Activated CD4-positive, alpha-beta T cell treated with anti-CD3 and anti-CD28 coated beads for 24 hours (primary cell): ENCODE data around the gene ACSF3.
A peak's percentile ranks its signal among the peaks of the same experiment; 100 is the strongest.

Experiments
- DNase-seq, 2 donors: peaks; one replicate each; pipeline ENCODE4 v3.0.0-alpha.2; 2020; ENCODE audit warnings: low read depth in 2 of 2

Gene ACSF3

DNA sequence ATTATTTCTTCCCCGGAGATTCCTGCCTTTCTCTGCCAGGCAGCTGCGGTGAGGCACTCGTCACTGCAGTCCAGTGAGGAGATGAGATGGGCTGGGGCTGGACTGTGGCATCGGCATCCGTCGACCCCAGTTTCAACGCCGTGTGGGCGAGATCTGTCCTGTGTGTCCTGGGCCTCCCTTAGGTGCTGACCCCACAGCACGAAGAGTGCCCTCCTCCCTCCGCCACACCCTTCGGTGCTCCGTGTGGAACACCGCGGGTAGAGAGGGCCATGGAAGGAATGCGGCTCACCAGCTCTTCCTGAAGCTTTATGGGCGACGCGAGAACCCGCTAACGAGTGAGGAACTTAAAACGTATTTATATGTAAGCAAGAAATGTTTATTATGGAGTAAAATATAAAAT, 17.6 kb downstream of the ACSF3 start:
- DNase-seq: no peak

DNA sequence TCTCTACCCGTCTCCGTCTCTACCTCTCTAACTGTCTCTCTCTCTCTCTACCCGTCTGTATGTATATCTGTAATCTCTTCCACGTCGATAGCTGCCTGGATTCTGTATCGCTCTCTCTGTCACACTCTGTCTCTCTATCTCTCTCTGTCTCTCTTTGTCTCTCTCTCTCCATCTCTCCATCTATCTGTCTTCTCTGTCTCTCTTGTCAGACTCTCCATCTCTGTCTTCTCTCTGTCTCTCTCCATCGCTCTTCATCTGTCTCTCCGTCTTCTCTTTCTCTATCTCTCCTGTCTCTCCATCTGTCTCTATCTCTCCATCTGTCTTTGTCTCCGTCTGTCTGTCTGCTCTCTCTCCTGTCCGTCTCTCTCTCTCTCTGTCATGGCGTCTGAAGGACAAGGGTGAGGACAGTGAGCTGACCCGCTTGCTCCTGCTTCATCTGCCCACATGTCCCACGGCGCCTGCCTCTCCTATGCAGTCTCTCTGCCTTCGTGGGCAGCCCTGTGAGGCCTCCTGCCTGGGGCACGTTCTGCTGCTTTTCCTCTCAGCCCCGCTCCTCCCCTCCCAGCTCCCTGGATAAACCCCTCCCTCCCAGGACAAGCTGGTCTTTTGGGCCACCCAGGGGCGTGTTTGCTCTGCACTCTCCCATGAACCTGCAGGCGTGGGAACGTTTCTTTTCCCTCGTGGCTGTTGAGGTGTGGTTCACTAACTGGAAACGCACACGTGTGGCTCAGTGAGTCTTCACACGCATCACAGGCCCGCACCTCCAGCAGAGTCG, 18.9 kb downstream of the ACSF3 start:
- no peak for DNase-seq

DNA sequence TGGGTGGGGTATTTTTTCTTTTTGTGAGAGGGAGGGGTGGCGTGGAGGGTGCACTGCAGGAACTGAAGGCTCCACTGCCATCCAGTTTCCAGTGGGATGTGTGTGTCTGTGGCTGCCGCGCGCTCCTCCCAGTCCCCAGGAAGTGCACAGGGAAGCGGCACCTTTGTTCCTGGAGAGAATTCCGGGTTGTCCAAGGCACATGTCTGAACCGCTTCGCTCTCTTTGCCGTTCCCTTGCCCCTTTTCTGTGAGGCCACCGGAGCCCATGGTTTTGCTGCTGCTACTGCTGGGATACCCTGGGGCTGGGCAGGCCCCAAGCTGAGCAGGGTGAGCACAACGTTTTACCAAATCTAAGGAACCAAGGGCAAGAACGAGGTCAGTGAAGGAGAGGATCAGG, 19.5 kb downstream of the ACSF3 start:
- no peak for DNase-seq

DNA sequence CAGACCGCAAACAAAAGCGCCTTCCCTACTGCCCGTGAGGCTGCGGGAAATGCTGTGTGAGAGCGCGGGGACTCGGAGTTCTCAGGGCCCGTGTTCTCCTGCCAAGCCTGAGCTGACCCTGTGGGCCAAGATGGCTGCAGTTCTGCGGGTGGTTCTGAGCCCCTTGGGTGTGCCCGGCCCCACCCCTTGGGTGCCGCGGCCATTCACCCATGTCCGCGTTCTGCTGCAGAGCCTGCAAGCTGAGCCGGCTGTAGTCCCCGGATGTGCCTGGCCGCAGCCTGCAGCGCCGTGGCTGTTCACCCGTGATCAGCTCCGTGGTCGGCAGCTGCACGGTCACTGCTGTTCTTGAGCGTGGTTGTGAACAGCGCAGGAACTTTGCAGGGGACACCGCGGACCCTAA, 20.0 kb downstream of the ACSF3 start:
- DNase-seq: no peak

DNA sequence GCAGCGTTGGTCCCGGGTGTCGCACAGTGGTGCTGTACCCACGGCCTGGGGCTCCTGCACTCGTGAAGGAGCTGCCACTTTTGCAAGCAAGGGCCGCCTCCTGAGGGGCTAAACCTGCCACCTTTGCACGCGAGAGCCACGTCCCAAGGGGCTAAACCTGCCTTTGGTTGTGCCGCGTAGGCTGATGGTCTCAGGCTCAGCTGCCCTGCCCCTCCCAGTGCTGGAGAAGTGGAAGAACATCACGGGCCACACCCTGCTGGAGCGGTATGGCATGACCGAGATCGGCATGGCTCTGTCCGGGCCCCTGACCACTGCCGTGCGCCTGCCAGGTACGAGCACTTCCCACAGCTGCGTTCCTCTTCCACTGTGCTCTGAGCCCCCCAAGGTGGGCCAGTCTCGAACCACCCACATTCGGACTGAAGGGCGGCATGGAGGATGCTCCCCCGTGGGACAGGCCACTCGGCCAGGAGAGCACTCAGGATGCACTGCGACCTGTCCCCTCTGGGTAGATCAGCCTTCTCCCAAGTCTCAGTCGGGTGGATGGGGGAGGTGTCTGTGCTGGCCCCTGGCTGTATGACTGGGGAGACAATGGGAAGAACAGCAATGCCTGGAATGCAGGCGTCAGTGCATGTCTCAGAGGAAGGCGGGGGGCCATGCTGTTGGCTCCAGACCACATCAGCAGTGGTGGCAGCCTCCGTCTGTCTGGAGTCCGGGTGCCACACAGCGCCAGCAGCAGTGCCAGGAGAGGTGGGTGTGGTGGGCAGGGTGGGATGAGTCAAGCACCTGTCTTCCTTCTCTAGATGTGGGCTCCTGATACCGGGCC, 20.7 kb downstream of the ACSF3 start:
- no peak for DNase-seq

DNA sequence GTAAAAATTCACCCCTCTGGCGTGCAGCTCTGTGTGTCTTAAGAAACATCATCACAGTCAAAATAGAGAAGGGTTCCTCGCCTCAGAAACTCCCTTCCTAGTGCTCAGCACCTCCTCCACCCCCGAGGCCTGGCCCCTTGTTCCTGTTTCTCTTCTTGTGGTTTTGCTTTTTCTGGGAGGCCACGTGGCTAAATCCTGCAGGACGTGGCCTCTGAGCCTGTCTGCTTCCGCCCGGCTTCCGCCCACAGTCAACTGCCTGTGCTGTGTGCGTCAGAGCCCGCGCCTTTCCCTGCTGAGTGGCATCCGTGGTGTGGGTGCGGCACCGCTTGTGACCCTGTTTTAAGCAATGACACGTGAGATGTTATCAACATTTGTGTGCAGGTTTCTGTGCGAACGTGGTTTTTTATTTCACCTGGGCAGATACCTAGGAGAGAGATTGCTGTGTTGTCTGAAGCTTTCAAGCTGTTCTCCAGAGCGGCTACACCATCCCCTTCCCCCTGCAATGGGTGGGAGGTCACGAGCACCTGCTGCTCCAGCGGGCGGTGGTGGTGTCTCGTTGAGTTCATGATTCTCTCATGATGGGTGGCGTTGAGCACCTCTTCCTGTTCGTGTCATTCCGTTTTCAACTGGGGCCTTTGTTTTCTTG, 21.7 kb downstream of the ACSF3 start:
- peak; percentile 68 to 69 for DNase-seq

DNA sequence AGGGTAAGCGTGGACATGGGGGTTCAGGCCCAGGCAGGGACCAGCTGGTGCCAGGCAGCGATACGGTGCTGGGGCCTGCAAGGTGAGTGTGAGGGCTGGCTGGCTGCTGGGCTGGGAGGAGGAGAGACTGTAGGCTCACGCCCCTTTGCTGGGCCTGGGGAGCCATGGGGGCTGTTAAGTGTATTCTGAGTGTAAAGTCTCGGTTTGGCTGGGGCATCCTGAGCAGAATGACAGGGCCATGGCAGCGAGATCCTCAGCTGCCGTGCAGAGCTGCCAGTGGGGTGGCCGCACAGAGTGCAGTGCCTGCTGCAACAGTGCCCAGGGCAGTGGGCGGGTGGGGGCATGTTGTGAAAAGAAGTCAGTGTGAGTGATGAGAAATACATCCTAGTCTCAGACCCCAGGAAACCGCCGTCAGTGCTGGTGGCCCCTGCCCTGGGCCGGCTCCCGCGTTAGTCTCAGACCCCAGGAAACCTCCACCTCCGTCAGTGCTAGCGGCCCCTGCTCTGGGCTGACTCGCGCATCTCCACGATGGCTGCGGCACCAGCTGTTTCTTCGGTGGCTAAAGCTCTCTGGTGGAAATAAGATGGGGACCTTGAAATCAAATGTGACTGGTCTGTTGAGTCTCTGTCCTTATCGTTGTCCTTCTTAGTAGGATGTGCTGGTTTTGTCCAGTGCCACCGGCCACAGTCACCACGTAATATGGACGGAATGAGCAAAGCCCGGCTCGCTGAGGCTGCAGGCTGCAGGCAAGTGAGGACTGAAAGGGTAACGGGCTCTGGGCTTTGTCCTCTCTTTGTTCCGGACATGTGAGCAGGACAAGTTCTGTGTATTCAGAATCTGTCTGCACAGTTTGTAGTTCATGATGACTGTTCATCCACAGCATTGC, 22.9 kb downstream of the ACSF3 start:
- no peak for DNase-seq

DNA sequence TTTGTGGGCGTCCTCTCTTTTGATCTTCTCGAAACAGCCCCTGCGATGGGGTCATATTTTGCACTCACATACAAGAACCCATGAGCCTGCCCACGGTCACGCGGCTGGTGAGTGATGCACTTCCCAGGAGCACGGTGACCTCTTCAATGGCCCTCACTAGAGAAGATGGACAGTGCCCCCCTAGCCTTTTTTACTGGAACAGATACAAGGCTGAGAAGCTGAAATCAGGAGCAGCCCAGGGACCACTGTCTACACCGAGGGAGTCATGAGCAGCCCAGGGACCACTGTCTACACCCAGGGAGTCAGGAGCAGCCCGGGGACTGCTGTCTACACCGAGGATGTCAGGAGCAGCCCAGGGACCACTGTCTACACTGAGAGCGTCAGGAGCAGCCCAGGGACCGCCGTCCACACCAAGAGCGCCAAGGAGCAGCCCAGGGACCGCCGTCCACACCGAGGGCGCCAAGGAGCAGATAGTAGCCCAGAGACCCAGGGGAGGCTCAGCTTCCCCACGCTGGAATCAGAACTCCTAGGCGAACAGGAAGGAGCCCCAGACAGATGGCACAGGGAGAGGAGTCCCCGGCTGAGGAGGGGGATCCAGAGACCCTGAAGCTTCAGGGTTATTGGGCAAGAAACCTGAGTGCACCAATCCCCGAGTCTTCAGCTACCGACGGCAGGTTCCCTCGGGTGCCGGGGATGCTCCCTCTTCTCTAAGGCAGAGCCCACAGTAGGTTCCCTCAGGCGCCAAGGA, 23.7 kb downstream of the ACSF3 start:
- no peak for DNase-seq

DNA sequence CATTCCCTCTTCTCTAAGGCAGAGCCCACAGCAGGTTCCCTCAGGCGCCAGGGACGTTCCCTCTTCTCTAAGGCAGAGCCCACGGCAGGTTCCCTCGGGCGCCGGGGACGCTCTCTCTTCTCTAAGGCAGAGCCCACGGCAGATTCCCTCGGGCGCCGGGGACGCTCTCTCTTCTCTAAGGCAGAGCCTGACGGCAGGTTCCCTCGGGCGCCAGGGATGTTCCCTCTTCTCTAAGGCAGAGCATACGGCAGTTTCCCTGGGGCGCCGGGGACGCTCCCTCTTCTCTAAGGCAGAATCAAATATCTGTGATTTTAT, 24.3 kb downstream of the ACSF3 start:
- DNase-seq: no peak

DNA sequence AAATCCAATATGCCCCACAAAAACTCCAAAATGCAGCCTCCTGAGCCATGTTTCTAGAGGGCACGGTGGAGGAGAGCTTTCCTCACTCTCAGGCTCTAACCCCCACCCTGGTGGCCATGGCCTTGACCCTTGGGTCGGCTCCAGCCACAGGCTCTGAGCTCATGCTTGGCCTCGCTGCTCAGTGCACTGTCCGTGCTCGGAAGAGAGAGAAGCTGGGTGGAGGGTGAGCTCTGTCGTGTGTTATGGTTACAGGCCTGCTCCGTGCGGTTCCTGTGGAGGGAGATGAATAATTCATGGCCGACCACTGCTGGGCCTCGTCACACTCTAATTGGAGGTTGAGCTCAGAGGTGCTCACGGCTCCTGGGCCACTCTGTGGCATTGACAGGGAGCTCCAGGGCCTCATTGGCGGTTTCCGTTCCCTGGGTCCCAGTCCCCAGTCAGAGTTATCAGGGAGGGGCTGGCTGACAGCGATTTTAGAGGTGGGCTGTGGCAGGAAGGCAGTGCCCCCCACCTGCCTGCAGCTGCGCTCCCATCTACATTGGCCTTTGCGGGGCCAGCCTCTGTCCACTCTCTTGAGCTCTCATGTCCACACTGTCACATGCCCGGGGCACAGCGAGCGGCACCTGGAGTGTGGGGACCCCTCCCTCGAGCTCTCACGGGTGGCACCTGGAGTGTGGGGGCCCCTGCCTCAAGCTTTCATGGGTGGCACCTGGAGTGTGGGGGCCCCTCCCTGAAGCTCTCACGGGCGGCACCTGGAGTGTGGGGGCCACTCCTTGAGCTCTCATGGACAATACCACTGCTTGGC, 24.9 kb downstream of the ACSF3 start:
- no peak for DNase-seq

DNA sequence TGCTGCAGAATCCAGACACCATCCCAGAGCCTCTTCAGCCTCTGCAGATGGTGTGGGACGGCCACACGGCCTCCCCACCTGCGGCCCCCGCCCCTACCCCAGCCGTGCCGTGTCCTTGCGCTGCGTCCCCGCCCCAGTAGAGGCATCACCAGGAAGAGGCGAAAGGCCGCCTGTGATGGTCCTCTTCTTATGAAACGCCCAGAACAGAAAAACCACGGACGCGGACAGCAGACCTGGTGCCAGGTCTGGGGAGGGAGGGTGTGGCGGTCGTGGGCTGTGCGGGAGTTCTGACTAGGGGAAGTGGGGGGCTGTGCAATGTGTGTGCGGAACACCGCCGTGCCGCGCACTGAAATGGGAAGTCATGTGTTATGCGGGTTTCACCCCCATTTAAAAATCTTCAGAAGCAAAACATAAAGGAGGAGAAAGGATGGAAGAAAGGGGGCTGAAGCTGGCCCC, 25.5 kb downstream of the ACSF3 start:
- DNase-seq: no peak

DNA sequence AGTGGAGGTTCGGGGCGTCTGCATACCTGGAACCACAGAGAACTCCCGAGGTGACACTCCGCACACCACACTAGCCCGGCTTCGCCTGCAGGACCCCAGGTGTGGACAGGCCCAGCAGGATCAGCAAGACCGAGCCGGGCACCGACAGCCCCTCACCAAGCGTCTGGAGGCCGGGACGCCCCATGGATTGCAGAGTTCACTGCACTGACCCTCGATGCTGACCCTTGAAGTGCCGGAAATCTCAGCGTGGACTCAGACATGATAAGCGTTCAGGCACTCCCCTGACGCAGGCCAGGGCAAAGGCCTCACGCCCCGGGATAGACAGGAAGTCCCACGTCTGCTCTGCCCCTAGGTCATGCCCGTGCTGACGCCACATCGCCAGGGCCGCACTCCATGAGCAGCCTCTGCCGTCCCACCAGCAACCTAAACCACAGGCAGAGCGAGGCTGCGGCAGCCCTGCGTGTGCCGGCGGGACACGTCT, 26.0 kb downstream of the ACSF3 start:
- no peak for DNase-seq

DNA sequence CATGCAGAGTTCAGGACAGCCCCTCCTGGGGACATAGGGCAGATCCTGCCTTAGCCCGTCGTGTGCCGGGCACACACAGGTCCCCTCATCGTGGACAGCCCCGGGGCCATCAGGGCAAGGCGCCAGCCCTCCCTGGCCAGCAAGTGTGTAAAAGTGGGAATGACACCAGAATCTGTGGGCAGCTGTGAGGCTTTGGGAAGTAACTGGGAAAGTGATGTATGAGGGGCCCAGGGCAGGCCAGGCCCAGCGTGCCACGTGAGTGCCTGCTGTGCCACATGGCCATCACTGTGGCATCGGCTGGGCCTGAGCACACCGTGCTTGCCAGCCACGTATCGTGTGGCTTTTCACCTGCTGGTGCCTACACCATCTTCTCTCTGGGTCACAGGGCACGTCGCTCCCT, 26.6 kb downstream of the ACSF3 start:
- DNase-seq: no peak

DNA sequence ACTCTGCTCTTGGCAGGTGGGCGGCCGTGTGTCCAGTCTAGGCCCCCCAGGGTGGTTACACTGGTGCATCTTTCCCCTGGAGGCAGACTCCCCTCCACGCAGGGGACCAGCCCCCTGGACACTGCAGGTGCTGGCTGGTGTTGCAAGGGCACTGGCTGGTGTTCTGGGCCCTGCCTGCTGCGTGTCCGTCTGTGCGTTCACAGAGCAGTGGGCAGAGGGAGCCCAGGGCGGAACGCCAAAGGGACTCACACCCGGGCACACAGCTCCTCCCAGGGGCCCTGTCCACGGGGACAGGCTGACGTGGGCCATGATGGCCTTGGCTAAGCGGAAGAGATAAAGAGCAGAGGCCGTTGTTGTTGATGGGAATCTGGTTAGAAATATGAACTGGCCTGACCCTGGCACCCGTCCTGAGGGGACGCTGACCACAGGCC, 27.3 kb downstream of the ACSF3 start:
- DNase-seq: no peak

DNA sequence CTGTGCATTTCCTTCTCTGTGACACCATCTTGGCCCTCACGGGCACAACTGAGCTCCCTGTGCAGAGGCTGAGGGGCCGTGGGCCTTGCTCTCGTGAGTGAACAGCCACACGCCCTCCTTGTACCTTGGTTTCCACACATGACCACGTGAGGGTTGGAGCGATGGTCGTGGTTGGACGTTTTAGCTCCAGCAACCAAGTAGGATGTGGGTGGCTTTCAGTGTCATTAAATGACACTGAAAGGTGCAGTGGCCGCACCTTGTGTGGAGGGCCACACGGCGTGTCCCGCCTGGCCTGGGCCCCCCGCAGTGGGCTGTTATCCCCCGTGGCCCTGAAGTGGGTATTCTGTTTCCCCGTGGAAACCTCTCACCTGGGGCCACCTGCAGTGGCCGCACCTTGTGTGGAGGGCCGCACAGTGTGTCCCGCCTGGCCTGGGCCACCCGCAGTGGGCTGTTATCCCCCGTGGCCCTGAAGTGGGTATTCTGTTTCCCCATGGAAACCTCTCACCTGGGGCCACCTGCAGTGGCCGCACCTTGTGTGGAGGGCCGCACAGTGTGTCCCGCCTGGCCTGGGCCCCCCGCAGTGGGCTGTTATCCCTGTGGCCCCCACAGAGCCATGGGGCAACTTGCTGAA, 28.2 kb downstream of the ACSF3 start:
- DNase-seq: no peak

DNA sequence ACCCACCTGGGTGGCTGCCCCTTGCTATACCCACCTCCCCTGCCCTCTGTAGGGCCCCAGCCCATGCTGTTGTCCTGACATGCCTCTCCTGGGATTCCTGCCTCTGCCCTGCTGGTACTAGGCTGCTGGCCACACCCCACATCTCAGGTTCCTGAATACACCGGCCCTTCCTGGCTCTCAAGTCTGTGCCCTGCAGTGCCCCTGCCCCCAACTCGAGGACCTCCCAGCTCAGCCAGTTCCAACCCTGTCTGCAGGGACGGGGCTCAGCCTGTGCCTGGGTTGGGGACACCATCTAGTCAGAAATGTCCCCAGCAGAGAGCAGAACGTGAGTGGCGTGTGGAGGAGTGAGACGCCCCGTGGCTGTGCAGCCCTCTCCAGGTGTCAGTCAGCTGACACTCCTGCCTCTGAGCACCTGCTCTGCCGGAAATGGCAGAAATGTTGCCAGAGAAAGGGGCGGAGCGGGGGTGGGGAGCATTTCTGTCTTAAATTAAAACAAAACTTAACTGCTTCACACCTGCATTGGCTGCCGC, 28.7 kb downstream of the ACSF3 start:
- peak in 1 of 2 donors; percentile 29 for DNase-seq

DNA sequence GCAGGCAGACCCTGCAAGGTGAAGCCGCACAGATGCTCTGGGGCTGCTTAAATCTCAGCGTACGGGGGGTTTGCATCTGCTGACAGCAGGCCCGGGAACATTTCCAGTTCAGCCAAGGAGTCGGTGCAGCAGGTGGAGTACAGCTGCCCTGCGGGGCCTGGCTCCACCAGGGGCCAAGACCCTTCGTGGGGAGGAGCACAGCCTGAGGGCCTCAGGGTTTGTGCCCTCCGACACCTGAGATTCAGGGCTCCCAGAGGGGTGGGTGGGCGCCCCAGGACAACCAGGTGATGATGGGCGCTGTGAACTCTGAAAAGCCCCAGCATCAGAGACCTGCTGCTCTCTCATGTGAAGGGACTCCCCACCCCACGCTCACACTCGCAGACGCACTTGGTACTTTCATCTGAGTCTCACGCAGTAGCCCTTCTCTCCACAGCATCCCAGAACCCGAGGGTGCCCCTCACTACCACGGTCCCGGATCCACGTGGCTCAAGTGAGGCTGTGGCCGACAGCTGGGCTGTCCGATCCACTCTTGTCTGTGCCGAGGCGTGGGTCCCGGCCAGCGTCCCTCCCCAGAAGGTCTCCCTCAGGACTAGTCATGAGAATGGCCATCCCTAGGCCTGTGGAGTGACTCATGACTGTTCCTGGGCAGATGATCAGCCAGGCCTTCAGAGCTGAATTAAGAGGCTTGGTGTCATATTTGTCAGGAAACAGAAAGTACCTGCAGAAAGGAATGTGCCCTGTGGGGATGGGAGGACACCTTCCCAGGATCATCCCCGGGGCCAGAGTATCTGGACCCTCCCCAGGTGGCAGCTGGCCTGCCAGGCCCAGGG, 29.6 kb downstream of the ACSF3 start:
- DNase-seq: no peak

DNA sequence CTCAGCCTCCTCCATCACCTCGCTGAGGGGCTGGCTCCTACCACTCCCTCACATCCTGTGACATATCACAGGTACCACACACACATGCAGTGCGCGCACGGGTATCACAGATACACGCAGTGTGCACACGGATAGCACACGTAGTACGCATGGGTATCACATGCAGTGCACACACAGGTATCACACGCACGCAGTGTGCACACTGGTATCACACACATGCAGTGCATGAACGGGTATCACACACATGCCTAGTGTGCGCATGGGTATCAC, 30.1 kb downstream of the ACSF3 start:
- no peak for DNase-seq

DNA sequence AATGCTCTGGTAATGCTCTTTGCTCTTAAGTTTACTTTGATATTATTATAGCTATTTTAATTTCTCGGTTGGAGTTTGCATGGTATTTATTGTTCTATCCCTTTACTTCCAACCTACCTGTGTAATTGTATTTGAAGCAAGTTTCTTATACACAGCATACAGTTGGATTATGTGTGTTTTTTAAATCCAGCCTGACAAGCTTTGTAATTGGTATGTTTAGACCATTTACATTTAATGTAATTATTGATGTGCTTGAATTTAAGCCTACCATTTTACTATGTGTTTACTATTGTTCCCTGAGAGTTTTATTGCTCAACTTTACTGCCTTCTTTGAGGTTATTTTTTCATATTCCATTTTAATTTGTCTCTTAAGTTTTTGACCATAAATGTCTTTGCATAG, 35.7 kb downstream of the ACSF3 start:
- no peak for DNase-seq
